ENCODE measurements around the gene RPGRIP1L.

- TF ChIP-seq CTCF (IDR thresholded peaks at IDR 0.05): no peak
- no peak for TF ChIP-seq POLR2AphosphoS5 (IDR thresholded peaks at IDR 0.05; ENCODE audit: low read depth, low read length)
- TF ChIP-seq REST (IDR thresholded peaks at IDR 0.05; ENCODE audit: insufficient read depth in 1 of 2, low read depth in 2 of 2, low read length in 1 of 2): no peak
- TF ChIP-seq SIN3A (IDR thresholded peaks at IDR 0.05; ENCODE audit: borderline replicate concordance, insufficient read depth, low read depth, low read length): no peak
- no peak for TF ChIP-seq TCF7L2 (IDR thresholded peaks at IDR 0.05; ENCODE audit: low read depth, low read length)
These were observed 37.9 kb upstream of the RPGRIP1L start for GRCh38 chr16:53741546-53741945.
